ES-I3 (cell line): ENCODE measurements around the gene ANGPTL3.
"Not testable (repeated sequence)": the region's sequence is repeated elsewhere in the genome, so short reads cannot be mapped to it uniquely, and the experiment has no call there.

Experiments
- H3K36me3 ChIP-seq: 2 replicates; pipeline ENCODE4 v1.6.1; 2013; ENCODE audit warnings: mild to moderate bottlenecking, low read length, control low read depth, moderate library complexity; ENCODE audit not compliant: insufficient read depth
- H3K4me1 ChIP-seq: 2 replicates; pipeline ENCODE4 v1.6.1; 2013; ENCODE audit warnings: mild to moderate bottlenecking, control low read depth, low read length; ENCODE audit not compliant: insufficient read depth
- H3K9ac ChIP-seq: 2 replicates; pipeline ENCODE4 v1.6.1; 2013; ENCODE audit warnings: low read depth, mild to moderate bottlenecking, low read length, moderate library complexity
- H3K9me3 ChIP-seq: 2 replicates; pipeline ENCODE4 v1.6.1; 2013; ENCODE audit warnings: mild to moderate bottlenecking, low read length, moderate library complexity; ENCODE audit not compliant: control insufficient read depth, insufficient read depth

Gene ANGPTL3, protein sequence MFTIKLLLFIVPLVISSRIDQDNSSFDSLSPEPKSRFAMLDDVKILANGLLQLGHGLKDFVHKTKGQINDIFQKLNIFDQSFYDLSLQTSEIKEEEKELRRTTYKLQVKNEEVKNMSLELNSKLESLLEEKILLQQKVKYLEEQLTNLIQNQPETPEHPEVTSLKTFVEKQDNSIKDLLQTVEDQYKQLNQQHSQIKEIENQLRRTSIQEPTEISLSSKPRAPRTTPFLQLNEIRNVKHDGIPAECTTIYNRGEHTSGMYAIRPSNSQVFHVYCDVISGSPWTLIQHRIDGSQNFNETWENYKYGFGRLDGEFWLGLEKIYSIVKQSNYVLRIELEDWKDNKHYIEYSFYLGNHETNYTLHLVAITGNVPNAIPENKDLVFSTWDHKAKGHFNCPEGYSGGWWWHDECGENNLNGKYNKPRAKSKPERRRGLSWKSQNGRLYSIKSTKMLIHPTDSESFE

DNA sequence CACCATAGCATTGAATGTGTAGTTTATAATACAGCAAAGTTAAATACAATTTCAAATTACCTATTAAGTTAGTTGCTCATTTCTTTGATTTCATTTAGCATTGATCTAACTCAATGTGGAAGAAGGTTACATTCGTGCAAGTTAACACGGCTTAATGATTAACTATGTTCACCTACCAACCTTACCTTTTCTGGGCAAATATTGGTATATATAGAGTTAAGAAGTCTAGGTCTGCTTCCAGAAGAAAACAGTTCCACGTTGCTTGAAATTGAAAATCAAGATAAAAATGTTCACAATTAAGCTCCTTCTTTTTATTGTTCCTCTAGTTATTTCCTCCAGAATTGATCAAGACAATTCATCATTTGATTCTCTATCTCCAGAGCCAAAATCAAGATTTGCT lies at the start of gene ANGPTL3:
ANGPTL3 (plus strand) TSS at position 240 of the 400 bp plus-strand sequence; CDS start at position 287, 47 bp downstream.
- Histone ChIP-seq H3K4me1 (peaks cover 5% of the 10 kb centered on the region; the same call in 1 of the 2 replicates), H3K36me3 (no peaks in the 10 kb centered on the region), H3K9ac (no peak within 1 kb of the TSS), H3K9me3 (no peaks in the 10 kb centered on the region)

DNA sequence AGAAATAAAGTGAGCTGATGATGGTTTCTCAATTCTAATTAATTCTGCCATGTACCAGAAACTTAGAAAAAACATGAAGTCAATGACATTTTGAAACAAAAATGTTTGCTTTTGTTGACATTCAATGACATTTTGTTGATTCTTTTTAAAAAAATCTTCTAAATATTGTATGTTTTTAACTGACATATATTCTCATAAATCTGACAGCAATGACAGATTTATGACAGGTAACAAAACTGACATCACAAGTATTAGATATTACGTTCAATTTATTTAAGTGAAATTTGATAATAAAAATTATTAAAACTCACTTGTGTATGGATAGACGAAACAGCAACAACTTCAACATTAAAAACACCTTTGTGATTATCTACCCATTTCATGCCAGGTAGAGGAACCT lies 36.0 kb upstream of the ANGPTL3 start:
- H3K36me3 ChIP-seq = no peaks in the 10 kb centered on the region
- H3K9ac ChIP-seq = no peak overlapping the region
- H3K4me1 ChIP-seq = no peaks in the 10 kb centered on the region
- no peaks in the 10 kb centered on the region for H3K9me3 ChIP-seq

DNA sequence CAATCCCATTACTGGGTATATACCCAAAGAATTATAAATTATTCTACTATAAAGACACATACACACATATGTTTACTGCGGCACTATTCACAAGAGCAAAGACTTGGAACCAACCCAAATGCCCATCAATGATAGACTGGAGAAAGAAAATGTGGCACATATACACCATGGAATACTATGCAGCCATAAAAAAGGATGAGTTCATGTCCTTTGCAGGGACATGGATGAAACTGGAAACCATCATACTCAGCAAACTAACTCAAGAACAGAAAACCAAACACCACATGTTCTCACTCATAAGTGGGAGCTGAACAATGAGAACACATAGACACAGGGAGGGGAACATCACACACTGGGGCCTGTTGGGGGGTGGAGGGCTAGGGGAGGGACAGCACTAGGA lies 30.1 kb upstream of the ANGPTL3 start:
- H3K36me3 ChIP-seq, H3K9ac ChIP-seq, H3K4me1 ChIP-seq, H3K9me3 ChIP-seq: not testable (repeated sequence)

DNA sequence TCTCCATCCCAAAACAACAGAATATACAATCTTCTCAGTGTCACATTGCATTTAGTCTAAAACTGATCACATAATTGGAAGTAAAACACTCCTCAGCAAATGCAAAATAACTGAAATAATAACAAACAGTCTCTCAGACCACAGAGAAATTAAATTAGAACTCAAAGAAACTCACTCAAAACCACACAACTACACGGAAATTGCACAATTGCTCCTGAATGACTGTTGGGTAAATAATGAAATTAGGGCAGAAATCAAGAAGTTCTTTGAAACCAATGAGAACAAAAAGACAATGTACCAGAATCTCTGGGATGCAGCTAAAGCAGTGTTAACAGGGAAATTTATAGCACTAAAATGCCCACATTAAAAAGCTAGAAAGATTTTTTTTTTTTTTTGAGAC lies 29.4 kb upstream of the ANGPTL3 start:
- not testable (repeated sequence) for H3K9ac ChIP-seq, H3K4me1 ChIP-seq, H3K9me3 ChIP-seq, H3K36me3 ChIP-seq

DNA sequence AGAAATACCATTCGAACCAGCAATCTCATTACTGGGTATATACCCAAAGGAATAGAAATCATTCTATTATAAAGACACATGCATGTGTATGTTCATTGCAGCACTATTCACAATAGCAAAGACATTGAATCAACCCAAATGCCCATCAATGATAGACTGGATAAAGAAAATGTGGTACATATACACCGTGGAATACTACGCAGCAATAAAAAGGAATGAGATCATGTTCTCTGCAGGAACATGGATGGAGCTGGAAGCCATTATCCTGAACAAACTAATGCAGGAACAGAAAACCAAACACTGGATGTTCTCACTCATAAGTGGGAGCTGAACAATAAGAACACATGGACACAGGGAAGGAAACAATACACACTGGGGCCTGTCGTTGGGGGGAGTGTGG lies 25.8 kb upstream of the ANGPTL3 start:
- not testable (repeated sequence) for H3K9me3 ChIP-seq, H3K4me1 ChIP-seq, H3K9ac ChIP-seq, H3K36me3 ChIP-seq

DNA sequence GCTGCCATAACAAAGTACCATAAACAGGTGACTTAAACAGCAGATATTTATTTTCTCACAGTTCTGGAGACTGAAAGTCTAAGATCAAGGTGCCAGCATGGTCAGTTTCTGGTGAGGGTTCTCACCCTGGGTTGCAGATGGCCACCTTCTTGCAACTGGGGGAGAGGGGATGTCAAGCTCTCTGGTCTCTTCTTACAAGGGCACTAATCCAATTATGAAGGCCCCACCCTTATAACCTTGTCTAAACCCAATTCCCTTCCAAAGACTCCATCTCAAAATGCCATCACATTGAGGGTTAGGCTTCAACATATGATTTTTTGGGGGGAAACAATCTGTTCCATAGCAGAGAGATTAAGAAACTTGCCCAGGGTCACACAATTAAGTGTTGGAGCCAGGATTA lies 24.8 kb upstream of the ANGPTL3 start:
- Histone ChIP-seq H3K9ac (no peak overlapping the region), H3K9me3 (no peaks in the 10 kb centered on the region), H3K4me1 (no peaks in the 10 kb centered on the region)

DNA sequence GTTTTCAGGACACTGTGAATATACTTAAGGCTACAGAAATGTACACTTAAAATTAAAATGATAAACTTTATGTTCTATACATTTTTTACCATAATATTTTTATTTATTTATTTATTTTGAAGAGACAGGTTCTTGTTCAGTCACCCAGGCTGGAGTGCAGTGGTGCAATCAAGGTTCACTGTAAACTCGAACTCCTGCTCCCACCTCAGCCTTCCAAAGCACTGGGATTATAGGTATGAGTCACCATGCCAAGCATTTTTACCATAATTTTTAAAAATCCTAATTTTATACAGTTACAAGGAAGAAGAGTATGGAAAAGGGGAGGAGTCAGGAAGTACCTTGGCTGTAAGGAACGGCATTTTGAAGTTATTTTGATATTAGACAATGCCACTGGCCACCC lies 23.6 kb upstream of the ANGPTL3 start:
- Histone ChIP-seq H3K36me3 (no peaks in the 10 kb centered on the region), H3K4me1 (no peaks in the 10 kb centered on the region), H3K9ac (no peak overlapping the region), H3K9me3 (no peaks in the 10 kb centered on the region)

More for the DNA sequence above, 24.8 kb upstream of the ANGPTL3 start:
- no peaks in the 10 kb centered on the region for H3K36me3 ChIP-seq

DNA sequence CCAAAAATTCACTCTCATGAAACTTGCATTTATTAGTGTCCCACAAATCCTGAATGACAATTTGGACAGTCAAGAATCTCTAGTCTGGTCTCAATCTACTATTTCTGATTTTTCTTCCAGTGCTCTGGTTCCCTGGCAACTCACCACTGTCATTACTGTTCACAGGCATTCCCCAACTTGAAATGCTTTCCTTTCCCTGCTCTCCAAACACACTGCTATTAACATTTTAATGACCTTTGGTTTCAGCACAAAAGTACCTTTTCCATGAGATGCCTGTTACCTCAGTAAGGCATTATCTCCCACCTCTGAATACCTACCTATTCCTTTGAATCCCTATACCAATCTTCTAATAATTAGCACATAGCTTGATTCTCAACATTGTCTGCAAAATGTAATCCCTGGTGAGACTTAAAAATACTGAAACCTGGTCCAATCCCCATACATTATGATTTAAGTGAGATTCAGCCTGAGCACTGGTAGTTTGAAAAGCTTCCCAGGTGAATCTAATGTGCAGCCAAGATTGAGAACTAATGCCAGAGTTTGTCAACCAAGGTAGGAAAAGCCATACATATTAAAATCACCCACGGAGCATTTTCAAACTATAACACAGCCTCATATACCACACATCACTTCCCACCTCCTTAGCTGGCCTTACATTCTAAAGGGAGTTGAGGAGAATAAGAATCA lies 11.7 kb upstream of the ANGPTL3 start:
- no peak overlapping the region for H3K9ac ChIP-seq
- no peaks in the 10 kb centered on the region for H3K36me3 ChIP-seq
- H3K4me1 ChIP-seq = peaks cover 9% of the 10 kb centered on the region
- H3K9me3 ChIP-seq = peaks cover 3% of the 10 kb centered on the region; the same call in 1 of the 2 replicates

DNA sequence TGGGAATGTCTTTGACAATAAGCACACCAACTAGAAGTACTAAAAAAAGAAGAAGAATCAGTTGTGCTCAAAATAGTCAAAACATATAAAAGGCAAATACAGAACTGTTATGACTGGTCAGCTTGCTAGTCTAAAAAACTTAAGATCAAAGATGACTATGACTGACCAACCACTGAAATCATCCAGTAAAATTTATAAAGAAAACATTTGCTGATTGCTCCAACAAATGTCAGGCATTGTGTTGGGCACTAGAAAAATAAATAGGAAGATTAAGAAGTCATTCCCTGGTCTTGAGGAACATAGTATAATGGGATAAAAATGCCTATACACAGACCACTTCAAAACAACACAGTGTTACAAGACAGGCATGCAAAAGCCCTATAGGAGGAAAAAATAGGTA lies 9.3 kb upstream of the ANGPTL3 start:
- Histone ChIP-seq H3K36me3 (no peaks in the 10 kb centered on the region), H3K9me3 (peaks cover 3% of the 10 kb centered on the region; the same call in 1 of the 2 replicates), H3K9ac (no peak overlapping the region), H3K4me1 (peaks cover 9% of the 10 kb centered on the region)

DNA sequence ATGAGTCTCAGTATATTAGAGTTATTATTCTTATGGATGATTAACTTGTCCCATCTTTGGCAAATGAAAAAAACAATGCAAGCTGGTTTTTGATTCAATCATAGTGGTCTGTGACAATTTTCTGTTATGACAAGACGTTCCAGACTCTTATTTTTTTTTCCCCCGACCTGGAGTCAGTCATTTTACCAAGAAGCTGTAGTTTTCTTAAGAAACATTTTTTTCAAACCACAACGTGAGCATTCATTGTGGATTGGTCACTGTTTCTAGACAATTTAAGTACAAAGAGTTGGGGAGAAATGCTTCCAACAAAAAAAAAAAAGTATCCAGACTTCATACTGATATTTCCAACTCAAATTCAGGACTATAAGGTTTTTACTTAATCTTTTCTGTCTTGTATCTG lies 8.0 kb upstream of the ANGPTL3 start:
- Histone ChIP-seq H3K36me3 (no peaks in the 10 kb centered on the region), H3K9ac (no peak overlapping the region), H3K9me3 (peaks cover 3% of the 10 kb centered on the region; the same call in 1 of the 2 replicates), H3K4me1 (peaks cover 14% of the 10 kb centered on the region)

DNA sequence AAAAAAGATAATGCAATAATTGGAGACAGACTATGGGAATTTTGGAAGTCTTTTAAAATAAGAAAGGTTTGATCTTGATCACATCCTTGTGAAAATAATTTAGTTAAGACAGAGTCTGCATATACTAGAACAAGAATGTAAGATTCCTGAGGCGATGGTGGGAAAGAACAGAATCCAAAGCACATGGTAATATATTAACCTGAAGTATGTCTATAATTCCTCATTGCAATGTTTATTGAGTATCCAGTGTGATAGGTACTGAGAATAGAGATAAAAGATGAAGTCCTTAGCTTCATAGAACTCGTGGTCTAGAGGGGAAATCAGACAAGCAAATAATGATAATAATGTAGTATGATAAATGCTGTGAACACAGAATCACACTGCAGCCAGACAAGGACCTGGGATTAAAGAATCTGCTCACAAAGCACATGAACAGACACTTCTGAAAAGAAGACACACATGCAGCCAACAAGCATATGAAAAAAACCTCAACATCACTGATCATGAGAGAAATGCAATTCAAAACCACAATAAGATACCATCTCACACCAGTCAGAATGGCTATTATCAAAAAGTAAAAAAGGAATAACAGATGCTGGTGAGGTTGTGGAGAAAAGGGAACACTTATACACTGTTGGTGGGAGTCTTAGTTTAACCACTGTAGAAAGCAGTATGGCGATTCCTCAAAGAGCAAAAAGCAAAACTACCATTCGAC lies 6.9 kb upstream of the ANGPTL3 start:
- Histone ChIP-seq H3K9ac (no peak overlapping the region), H3K36me3 (no peaks in the 10 kb centered on the region), H3K4me1 (peaks cover 10% of the 10 kb centered on the region), H3K9me3 (no peaks in the 10 kb centered on the region)

DNA sequence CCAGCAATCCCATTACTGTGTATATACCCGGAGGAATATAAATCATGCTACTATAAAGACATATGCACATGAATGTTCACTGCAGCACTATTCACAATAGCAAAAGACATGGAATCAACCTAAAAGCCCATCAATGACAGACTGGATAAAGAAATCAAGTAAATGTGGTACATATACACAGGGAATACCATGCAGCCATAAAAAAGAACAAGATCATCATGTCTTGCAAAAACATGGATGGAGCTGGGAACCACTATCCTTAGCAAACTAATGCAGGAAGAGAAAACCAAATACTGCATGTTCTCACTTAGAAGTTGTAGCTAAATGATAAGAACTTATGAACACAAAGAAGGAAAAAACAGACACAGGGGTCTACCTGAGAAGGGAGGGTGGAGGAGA lies 6.4 kb upstream of the ANGPTL3 start:
- Histone ChIP-seq H3K9ac (no peak overlapping the region), H3K36me3 (no peaks in the 10 kb centered on the region), H3K9me3 (no peaks in the 10 kb centered on the region), H3K4me1 (peaks cover 6% of the 10 kb centered on the region)

DNA sequence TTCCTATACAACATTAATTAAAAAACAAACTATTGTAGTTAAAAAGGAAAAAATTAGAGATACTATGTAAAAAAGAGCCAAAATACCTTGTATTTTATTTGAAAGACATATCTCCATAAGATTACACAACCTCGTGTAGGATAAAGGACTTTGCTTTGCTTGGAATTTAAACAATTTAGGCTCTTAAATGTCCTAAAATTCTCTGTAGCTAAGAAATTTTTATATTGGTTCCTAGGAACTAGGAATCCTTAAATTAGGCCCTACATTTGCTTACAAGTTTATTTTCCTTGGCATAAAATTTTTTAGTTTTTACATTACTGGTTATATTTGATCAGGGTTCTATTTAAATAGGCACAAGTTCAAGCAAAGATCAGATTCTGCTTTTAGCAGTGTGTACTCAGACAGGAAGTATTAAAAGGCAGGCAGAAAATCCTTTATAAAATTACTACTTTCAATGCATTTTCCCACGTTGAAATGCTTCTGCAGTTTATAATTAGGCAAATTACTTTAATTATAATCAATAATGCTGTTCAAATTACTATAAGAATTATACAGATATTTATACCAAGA lies 3.4 kb upstream of the ANGPTL3 start:
- no peaks in the 10 kb centered on the region for H3K36me3 ChIP-seq
- H3K9ac ChIP-seq = no peak overlapping the region
- peaks cover 5% of the 10 kb centered on the region; the same call in 1 of the 2 replicates for H3K4me1 ChIP-seq
- no peaks in the 10 kb centered on the region for H3K9me3 ChIP-seq

DNA sequence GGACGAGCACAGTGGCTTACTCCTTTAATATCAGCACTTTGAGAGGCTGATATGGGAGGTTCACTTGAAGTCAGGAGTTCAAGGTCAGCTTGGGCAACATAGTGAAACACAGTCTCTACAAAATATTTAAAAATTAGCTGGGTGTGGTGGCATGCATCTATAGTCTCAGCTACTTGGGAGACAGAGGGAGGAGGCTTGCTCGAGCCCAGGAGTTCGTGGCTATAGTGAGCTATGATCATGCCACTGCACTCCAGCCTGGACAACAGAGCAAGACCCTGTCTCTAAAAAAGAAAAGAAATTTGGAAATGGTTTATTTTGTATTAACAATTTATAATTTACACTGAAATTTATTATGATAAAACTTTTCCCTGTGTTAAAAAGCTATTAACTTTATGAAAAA lies 1.7 kb upstream of the ANGPTL3 start:
- peaks cover 5% of the 10 kb centered on the region; the same call in 1 of the 2 replicates for H3K4me1 ChIP-seq
- H3K9ac ChIP-seq = no peak overlapping the region
- H3K36me3 ChIP-seq = no peaks in the 10 kb centered on the region
- no peaks in the 10 kb centered on the region for H3K9me3 ChIP-seq
